ENCODE results near the gene FBP1.
"Not testable (repeated sequence)": the region's sequence is repeated elsewhere in the genome, so short reads cannot be mapped to it uniquely, and the experiment has no call there.

The FBP1 gene

DNA sequence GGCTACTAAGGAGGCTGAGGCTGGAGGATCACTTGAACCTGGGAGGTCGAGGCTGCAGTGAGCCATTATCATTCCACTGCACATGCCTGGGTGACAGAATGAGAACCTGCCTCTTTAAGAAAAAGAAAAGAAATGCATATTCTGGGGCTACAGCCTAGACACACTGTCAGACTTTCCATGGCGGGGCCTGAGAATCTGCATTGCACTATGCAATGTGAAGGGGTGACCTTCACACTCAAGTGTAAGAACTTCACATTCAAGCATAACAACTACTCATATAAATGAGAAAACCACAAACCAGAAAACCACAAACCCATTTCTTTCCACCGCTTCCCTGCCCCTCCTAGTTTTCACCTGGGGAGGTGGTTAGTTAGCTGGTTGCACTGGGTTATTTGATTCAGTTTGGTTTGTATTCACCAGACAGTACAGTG, 27.7 kb downstream of the FBP1 start:
- no peak for FAIRE-seq

DNA sequence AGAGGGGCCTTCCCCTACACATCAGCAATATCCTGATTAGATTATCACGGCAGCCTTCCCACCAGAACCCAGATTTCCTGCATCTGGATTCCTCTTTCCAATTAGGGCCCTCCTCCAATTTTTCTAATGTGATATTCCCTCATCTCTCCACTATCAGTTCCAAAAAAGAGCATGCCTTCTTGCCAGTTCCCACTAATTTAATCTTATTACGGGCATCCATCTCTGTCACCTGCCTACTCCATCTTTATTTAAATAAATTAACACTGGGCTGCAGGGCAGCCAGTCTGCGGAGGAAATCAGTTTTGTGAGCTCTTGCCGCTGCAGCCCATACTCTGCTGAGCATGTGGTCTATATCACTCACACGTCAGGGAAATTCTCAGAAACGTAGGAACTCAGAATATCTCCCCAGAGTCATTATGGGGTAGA, 29.1 kb downstream of the FBP1 start:
- FAIRE-seq: no peak

DNA sequence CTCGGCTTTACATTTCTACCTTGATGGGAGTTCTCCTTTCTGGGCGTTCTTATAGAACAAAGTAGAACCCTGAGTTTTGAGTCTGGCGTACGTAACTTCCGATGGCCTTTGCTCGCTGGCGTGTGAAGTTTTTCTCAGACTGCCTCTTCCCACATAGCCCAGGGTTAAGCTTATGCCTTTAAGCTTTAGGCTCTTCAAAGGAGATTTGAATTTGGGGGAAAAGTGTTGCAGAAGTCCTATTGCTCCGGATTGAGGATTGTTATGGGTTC, 32.0 kb downstream of the FBP1 start:
- FAIRE-seq: no peak

DNA sequence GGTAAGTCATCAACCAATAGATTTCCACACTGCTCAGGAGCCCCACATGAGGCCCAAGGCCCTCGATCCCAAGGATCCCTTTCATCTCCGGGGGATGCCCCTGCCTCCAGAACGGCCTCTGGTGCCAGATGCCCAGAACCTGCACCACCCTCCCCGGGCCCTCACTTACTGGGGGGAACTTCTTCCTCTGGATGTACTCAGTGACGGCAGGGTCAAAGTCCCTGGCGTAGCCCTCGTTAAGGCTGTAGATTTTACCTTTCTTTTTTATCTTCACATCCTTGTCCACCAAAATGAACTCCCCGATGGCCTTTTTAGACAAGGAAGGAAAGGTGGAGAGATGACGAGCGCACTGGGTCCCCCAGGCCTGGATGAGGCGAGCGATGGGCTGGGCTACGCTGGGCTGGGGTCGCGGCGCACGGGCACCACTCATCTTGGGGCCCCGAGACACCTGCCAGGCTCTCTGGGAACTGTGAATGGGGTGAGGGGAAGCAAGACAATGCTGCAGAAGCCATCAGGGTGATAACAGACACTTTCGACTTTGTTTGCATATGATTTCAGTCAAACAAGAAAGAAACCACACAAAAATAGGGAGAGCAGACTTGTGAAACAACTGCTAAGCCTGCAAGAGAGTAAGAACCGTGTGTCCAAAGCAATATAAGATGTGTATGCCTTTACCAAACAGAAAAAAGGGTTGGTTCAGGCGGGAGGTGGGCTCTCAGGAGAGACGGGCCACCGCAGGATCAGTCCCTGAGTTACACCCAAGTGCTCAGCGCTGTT, 32.5 kb downstream of the FBP1 start:
- FAIRE-seq: no peak

DNA sequence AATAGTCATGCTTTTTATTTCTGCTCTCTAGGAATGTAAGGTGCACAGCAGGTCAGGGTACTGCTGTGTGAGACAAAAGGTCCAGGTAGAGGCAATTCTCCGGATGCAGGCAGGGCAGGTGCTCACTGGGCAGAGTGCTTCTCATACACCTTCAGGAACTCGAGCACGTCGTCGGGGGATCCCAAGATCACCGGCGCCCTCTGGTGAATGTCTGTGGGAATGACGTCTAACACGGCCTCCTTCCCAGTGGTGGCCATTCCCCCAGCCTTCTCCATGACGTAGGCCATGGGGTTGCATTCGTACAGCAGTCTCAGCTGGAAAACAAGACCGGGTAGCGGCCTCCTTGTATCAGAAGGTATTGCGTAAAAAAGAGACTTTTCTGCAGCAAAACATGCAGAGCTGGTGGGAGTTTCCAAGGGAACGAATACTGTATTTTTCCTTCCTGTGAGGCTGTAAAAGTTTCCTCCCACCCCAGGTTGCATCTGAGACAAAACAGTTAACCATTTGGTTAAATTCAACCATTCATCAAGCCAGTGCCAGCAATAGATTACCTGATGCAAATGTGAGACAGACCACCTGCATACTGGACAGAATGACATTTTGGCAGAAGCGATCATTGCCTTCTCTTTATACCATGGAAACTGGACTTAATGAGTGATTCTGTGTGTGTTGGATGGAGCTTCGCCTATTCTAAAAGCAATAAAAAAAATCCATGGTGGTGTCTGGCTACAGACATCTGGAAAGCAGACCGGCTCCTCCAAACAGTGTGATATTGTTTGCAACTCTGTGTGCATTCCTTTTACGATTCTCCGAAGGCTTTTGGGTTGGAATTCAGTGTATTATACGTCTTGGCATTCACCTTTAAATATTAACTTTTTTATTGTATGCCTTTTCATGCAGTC, 35.8 kb downstream of the FBP1 start:
- FAIRE-seq: no peak

DNA sequence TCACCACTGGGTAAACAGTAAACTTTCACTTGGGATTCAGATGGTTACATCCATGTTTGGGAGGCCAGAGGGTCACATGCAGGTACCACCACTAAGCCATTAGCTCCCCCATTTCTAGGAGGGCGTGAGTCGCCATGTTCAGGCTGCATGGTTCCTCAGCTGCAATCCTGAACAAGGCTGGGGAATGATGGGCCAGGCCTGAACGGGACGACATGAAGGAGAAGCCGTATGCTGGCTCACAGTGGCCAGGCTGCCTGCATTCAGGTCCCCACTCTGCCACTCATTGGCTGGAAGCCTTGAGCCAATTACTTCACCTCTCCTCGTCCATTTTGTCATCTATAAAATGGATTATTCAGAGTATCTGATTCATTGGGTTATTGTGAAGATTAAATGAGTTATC, 36.7 kb downstream of the FBP1 start:
- no peak for FAIRE-seq

DNA sequence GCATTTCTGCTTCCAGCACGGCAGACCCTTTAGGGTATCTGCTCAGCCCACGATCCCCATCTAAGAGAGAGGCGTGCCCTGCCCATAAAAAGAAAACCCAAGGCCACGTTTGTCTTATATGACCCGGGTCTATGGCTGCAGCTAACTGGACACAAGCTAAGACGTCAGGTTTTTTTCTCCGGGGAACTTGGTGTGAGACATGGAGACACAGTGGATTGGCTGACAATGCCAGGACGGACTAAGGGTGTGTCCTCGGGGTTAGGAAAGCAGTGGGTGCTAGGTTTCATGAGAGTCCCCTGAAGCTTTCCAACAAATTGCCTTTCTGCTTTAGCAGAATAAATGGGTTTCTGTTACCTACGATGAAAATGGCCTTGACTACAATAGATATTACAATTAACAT, 38.6 kb downstream of the FBP1 start:
- no peak for FAIRE-seq

DNA sequence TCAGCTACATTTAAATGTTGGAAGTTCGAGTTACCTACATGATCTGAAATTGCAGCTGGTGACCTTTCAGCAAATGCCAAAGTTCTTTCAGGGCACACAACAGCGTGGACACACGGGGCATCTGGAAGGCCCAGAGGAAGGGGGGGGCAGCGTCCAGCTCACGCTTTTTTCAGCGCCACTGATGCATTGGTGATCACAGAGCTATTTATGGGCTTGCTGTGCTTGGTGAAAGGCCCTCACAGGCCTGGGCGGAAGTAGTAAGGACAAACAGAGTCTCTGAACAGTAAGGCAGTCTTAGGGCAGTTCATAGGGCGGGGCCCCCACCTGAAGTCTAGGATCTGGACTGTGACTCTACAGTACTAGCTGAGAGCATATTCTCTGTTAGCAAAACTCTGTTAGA, 39.1 kb downstream of the FBP1 start:
- no peak for FAIRE-seq

DNA sequence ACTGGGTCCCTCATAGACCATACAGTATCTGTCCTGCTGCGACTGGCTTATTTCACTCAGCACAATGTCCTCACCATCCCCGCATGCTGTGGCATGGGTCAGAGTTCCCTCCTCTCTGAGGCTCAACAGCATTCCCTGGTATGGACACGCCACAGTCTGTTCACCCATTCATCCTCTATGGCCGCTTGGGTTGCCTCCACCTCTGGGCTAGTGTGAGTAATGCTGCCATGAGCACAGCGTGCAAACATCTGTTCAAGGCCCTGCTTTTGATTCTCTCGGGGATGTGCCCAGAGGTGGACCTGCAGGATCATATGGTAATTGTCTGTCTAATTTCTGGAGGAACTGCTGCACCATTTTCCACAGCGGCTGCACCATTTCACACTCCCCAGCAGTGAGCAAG, 40.2 kb downstream of the FBP1 start:
- no peak for FAIRE-seq

DNA sequence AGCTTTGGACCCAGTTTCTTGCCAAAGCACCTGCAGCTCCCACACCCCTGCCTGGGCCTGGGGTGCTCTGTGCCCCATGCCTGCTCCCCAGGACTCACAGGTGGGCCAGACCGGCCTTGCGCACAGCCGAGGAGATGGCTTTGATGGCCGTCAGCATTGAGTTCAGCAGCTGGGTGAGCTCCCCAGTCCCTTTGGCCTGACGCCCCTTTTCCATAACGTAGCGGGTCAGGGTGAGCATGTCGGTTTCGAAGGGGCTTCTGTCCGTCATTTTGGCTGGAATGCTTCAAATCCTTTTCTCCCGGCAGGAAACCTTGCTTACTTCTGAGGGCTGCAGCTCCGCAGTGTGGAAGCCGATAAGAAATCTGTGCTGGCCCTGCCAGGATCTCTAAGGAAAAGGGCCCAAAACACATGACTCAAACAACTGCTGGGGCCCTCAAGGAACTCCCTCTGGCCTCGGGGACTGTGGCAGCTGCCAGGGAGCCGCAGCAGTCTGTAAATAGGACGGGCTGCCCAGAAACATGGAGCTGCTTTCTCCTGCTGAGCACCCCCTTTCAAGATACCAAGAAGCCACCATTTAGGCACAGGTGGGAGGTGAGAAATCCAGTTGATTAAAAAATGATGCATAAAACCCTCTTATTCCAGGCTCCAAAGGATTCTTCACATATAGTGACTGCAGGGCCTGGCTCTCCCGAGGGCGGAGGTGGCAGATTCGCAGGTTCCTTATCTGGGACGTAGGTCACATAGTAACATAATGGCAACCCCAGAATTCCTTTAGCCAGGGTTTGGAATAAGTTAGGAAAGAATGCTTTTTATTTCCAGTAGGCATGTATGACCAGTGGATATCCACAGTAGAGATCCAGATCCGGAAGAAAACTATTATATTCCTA, 45.6 kb downstream of the FBP1 start, which contains the start of gene FBP2:
Gene FBP2, minus strand, starts transcription at position 366 of the 887 bp plus-strand sequence. Its CDS starts 98 bp downstream, at position 268.
- no peak for FAIRE-seq

DNA sequence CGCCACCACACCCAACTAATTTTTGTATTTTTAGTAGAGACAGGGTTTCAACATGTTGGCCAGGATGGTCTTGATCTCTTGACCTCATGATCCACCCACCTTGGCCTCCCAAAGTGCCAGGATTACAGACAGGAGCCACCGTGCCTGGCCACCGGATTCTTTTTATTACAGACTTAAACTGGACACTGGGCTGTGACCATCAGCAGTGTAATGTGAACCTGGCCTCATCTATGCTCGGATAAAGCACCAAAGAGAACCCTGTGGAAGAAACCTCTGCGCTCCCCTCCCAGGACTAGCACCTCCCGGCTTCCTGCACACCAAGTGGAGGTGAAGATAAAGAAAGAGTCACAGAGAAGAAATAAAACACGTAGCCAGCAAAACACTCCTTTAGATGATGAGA, 46.6 kb downstream of the FBP1 start:
- FAIRE-seq: not testable (repeated sequence)

DNA sequence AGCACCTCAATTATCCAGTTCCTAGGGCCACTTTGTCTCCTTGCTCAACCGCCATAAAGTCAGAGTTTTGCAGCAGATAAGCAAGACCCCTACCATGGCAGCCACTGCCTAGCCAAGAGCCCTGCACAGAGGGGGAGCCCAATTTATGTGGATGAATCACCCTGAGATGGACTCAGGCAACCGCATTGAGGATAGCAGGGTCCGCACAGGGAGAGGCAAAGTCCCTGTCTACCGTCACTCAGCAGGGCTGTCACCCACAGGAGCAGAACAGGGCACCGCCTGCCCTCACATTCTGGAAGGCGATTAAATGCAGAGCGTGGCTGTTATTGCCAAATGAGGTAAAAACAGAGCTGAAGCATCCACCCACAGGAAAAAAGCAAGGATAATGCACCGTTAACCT, 47.4 kb downstream of the FBP1 start:
- FAIRE-seq: no peak

DNA sequence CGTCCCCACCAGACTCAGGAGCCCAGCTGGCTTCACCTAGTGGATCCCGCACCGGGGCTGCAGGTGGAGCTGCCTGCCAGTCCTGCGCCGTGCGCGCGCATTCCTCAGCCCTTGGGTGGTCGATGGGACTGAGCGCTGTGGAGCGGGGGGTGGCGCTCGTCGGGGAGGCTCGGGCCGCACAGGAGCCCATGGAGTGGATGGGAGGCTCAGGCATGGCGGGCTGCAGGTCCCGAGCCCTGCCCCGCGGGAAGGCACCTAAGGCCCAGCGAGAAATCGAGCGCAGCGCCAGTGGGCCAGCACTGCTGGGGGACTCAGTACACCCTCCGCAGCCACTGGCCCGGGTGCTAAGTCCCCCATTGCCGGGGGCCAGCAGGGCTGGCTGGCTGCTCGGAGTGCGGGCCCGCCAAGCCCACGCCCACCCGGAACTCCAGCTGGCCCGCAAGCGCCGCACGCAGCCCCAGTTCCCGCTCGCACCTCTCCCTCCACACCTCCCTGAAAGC, 48.2 kb downstream of the FBP1 start:
- not testable (repeated sequence) for FAIRE-seq

DNA sequence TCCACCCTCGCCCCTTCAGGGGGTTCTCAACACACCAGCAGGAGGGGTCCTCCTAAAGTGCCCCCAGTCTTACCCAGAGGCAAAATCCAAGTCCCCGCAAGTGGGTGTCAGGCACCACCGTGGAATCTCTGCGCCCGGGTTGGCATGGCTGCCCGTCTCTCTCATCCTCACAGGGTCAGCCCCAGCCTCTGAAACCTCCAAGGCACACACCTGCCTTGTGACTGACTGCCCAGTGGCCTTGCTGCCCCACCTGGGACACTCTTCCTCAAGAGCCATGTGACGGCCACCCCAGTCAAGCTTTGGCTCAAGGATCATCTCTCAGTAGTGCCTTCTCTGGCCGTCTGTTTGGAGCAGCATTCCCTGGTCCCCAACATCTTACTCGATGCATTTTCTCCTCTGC, 50.6 kb downstream of the FBP1 start:
- no peak for FAIRE-seq

DNA sequence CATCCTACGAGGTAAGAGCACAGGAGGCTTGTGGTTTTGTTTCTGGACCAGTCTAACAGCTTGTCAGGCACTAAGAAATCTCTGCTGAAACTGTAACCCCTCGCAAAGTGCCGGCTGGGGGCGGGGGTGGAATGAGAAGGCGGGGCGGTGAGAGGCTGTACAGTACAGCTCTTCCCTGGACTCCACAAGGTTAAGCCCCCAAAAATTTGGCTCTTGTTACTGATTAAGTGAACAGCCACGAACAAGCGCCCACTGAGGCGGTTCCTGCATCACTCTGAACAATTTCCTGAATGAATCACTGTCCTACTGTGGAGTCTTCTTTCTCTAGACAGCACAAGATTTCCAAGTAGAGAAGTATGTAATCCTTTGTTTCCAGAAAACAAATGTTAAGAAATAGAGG, 52.5 kb downstream of the FBP1 start:
- no peak for FAIRE-seq

DNA sequence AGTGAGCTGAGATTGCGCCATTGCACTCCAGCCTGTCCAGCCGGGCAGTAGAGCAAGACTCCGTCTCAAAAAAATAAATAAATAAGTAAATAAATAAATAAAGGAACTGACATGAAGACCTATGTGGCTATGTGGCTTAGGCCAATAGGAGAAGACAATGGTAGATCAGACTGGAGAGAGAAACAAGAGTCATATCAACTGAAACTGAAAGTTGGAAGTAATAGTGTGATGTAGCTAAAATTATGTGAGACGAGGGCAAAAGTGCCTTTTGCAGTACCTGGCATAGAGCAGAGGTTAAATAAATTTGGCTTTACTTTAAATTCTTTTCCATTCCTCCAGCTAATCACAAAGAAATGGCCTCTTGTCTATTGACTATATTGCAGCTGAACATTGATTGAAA, 53.0 kb downstream of the FBP1 start:
- FAIRE-seq: no peak

DNA sequence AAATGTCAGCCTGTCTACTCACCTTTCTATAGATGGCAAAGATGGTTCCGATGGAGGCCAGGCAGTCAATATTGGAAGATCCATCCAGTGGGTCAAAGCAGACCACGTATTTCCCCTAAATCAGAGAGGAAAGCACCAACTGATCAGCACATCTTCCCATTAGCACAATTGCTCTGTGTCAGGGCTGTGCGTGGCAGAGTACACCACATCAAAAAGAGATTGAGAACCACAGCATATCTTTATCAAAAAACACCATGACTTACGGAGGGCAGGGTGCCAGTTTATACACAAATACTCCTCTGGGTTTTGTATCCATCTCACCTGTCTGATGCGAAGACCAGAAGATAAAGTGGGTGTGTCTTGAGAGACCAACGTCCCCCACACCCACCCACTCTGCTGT, 54.8 kb downstream of the FBP1 start:
- no peak for FAIRE-seq

DNA sequence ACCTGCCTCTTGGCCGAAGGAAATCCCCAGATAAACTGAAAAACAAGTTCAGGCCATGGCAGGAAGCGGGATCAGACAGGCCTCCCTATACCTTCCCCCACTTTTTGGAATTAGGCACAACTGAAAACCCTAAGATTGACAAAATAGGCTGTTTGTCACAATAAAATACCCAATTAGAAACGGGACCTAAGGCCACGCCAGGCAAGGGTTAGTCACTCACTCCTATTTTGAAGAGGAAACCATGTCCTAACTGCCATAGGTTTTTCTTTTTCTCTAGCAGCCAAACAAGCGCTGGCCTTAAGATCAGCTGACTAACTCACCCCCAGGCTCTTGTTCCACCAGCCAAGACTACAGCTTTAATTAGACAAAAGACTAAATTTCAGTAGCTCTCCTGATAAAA, 57.6 kb downstream of the FBP1 start:
- no peak for FAIRE-seq

DNA sequence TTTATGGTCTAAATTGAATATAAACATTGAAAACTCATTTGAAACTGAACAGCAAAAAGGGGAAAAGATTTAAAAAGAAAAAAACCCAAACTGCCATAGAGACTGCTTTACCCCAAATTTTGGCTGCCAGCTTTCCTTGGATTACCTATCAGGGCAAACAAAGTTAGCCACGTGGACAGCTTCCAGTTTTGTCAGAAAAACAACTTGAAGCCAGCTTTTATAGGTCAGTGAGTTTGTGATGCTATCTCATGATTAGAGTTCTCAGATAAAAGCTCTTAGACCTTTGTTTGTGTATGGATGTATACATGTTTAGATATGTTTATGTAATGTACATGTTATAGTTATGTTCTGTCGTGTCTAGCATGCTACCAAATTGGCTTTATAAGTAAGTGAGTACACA, 61.7 kb downstream of the FBP1 start:
- no peak for FAIRE-seq

DNA sequence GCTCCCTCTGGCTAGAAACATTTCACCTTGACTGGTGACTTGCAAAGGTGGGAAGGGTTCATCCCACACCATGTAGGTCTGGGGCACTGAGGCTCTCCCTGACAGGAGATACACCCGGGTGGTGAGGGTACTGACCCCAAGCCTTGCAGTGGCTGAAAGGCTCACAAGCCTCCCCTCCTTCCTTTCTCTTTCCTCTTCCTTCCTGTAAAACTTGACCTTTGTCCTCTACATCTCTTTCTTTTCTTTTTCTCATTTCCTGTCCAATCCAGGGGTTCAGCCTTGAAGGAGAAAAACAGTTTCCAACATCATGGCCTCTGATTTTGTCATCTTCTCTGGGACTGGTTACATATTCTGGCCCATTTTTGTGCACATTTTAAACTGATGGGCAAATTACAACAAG, 62.3 kb downstream of the FBP1 start:
- FAIRE-seq: no peak

DNA sequence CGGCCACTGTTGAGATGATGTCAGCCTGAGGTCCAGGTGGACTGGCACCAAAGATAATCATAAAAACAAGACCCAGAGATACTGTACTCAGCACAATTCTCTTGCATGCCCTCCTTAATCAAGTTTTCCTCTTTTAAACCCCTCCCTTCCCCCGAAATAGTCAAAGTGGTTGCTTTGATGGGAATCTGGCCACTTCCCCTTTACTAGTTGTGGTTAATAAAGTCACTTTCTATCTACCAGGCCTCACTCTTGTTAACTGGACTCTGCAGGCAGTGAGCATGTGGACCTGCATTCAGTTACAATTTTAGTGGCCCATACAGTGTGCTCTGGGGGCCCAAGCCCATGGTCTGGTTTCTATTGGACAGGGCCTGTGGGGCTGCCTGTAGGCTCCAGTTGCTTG, 63.2 kb downstream of the FBP1 start:
- no peak for FAIRE-seq

DNA sequence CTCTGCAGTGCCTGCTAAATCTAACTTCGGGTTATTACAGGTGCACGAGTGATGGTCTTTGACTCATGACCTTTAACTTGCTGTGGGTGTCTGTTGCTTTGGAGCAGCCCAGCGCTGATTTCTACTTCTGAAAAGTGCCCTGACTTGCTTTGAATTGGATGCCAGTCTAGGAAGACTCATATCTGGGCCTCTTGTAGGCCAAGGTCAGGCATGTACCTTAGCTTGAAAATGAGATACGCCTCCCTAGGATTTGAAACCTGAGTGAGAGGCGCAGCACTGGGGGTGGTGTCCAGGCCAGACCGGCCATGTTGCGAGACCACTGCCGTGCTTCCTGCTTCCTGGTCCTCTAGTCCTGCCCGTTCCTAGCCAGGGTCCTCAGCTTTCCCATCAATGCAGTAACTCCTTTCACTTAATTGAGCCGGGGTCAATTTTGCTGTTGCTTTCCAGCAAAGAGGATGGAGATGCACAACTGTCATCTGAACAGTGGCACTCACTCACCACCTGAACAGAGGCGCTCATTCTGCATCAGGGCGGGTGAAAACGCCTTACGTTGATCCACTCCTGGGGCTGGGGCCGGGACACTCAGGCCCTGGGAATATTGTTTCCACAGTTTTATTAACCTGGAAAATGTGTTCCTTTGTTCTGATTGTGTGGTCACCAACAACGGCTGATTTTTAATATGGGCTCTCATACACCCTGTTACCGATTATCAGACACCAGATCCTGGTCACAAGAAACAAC, 70.2 kb downstream of the FBP1 start:
- FAIRE-seq: no peak

Measured in TTC549 (cell line).